Lower leg skin (tissue), 4 donors: Measurements from ENCODE around the gene SLC9A7. TPM values are rescaled to one million over a fixed set of nuclear protein-coding genes. Genes with fewer than 3 reads are reported as not detected.
"Not testable (repeated sequence)": the region's sequence is repeated elsewhere in the genome, so short reads cannot be mapped to it uniquely, and the experiment has no call there.

Experiments used
- DNase-seq, 2 donors: peaks; one replicate each; pipeline ENCODE4 v3.0.0-alpha.2; 2019; ENCODE audit warnings: low spot score in 2 of 2
- H3K4me3 ChIP-seq: fragments of 200-600 bp; sonication (generic); 2 replicates; pipeline ENCODE4 v1.5.1; 2017; ENCODE audit warnings: mild to moderate bottlenecking, low read depth; ENCODE audit not compliant: poor library complexity, severe bottlenecking
- POLR2A ChIP-seq, 2 donors: fragments of 450-650 bp; IDR thresholded peaks; one replicate each; pipeline ENCODE4 v1.6.1; 2016 to 2017; ENCODE audit warnings: antibody characterized with exemption in 2 of 2, mild to moderate bottlenecking in 1 of 2, moderate library complexity in 1 of 2
- WGBS, 2 donors: methylation state at CpG; one replicate each; pipeline ENCODE4 v1.1.5; 2018; 5-methylcytosine and 5-hydroxymethylcytosine counted together
- intact Hi-C: fragments of 100-400 bp; cut with DNase I; formaldehyde crosslinking; loops from one replicate; pipeline ENCODE4 v1.15.0; 2023; ENCODE audit warnings: low total_unique reads
- total RNA-seq, 4 donors: library from RNA; depleted of rRNA; stranded (reverse); fragments of >200 nt; gene quantifications; one replicate each; pipeline ENCODE4 v1.1.0, GENCODE V29; 2016
- TF ChIP-seq, protein P1 (sequence below), 3 donors: fragments of 450-650 bp; IDR thresholded peaks; one replicate each; pipeline ENCODE4 v1.5.1; 2016; ENCODE audit warnings: antibody characterized with exemption in 3 of 3, mild to moderate bottlenecking in 3 of 3, moderate library complexity in 2 of 3

SLC9A7 gene
- total RNA-seq, 4 donors from 2014 or later: 3.6 to 10.0 (median 6.8) TPM

DNA sequence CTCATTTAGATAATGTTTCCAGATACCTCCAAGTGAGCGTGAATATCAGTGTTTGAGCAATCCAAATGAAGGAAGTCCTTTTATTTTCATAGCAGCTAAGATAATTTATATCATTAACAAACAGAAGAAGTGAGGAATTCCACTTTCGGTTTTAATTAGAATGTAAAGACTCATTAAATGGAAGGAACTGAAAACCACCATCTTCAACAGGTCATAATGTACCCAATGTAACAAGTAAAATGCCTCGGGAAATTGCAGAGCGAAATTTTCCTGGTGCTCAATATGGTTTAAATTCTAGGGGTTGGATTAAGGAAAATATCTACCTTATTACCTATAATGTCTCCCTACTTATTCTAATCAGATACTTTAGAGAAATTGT, 33.9 kb upstream of the SLC9A7 start:
- WGBS, 2 donors: 40 to 54% methylated on average over 4 of the region's 4 CpGs
- TF ChIP-seq POLR2A (IDR thresholded peaks at IDR 0.05): no peak
- TF ChIP-seq, protein P1, sequence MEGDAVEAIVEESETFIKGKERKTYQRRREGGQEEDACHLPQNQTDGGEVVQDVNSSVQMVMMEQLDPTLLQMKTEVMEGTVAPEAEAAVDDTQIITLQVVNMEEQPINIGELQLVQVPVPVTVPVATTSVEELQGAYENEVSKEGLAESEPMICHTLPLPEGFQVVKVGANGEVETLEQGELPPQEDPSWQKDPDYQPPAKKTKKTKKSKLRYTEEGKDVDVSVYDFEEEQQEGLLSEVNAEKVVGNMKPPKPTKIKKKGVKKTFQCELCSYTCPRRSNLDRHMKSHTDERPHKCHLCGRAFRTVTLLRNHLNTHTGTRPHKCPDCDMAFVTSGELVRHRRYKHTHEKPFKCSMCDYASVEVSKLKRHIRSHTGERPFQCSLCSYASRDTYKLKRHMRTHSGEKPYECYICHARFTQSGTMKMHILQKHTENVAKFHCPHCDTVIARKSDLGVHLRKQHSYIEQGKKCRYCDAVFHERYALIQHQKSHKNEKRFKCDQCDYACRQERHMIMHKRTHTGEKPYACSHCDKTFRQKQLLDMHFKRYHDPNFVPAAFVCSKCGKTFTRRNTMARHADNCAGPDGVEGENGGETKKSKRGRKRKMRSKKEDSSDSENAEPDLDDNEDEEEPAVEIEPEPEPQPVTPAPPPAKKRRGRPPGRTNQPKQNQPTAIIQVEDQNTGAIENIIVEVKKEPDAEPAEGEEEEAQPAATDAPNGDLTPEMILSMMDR (IDR thresholded peaks at IDR 0.05): no peak
- DNase-seq: no peak
- no peak overlapping the region for H3K4me3 ChIP-seq
- intact Hi-C loops: no loop called here

GRCh38 chrX:46791927-46792809, 33.2 kb upstream of the SLC9A7 start:
- peak; percentile 13 to 78 for DNase-seq
- intact Hi-C loops: no loop called here
- no peak overlapping the region for H3K4me3 ChIP-seq
- 10 to 32% methylated on average over 6 to 7 of the region's 7 CpGs for WGBS, 2 donors
- TF ChIP-seq, protein P1 (IDR thresholded peaks at IDR 0.05): no peak
- no peak for TF ChIP-seq POLR2A (IDR thresholded peaks at IDR 0.05)

DNA sequence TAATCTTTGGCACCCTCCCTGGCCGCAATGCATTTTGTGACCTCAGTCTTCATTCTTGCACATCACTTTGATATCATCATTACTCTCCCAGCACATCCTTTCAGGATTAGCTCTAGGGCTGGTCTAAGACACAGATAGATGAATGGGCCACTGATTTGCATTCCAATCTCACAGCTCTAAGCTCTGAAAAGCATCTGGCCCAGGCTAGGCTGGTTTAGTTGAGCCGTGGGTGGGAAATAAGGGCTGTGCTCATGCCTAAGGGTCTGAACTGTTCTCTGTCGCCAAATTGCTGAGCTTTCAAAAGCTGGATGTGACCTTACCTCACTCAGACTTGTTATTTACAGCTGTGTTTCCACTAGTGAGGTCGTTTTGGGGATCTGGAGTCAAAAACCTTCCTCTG, 30.0 kb upstream of the SLC9A7 start:
- H3K4me3 ChIP-seq: no peak overlapping the region
- TF ChIP-seq POLR2A (IDR thresholded peaks at IDR 0.05): no peak
- TF ChIP-seq, protein P1 (IDR thresholded peaks at IDR 0.05): no peak
- intact Hi-C loops: no loop called here
- peak in 1 of 2 donors; percentile 28 for DNase-seq
- 43 to 52% methylated on average over 4 of the region's 4 CpGs for WGBS, 2 donors

- intact Hi-C loops, H3K4me3 ChIP-seq: not testable (repeated sequence)
- DNase-seq: peak in 1 of 2 donors; percentile 32
Observed at GRCh38 chrX:46784437-46784836, 25.5 kb upstream of the SLC9A7 start.

- H3K4me3 ChIP-seq: no peak overlapping the region
- TF ChIP-seq, protein P1 (IDR thresholded peaks at IDR 0.05): no peak
- TF ChIP-seq POLR2A (IDR thresholded peaks at IDR 0.05): no peak
- intact Hi-C loops: no loop called here
- WGBS, 2 donors: 68 to 91% methylated on average over 4 of the region's 4 CpGs
- peak in 1 of 2 donors; percentile 29 for DNase-seq
Observed at GRCh38 chrX:46782034-46782433, 23.1 kb upstream of the SLC9A7 start.

GRCh38 chrX:46777971-46778810, 19.3 kb upstream of the SLC9A7 start:
- WGBS, 2 donors: 23 to 49% methylated on average over 7 of the region's 7 CpGs
- TF ChIP-seq, protein P1 (IDR thresholded peaks at IDR 0.05): no peak
- TF ChIP-seq POLR2A (IDR thresholded peaks at IDR 0.05): no peak
- DNase-seq: peak in 1 of 2 donors; percentile 23
- no peak overlapping the region for H3K4me3 ChIP-seq
- intact Hi-C loops: no loop called here
